Brain microvascular endothelial cell (primary cell): Measurements from ENCODE around the gene PTPRQ.

Experiments used
- DNase-seq: peaks from one replicate; pipeline ENCODE4 v3.0.0-alpha.2; 2020
- H3K27ac ChIP-seq: fragments of 250-450 bp; sonication (Bioruptor Pico); 2 replicates; pipeline ENCODE4 v1.5.1; 2020; ENCODE audit warnings: mild to moderate bottlenecking, moderate library complexity
- H3K27me3 ChIP-seq: fragments of 250-450 bp; sonication (Bioruptor Pico); replicated peaks from 2 replicates; pipeline ENCODE4 v1.5.1; 2020; ENCODE audit warnings: mild to moderate bottlenecking
- H3K36me3 ChIP-seq: fragments of 250-450 bp; sonication (Bioruptor Pico); replicated peaks from 2 replicates; pipeline ENCODE4 v1.5.1; 2020; ENCODE audit warnings: mild to moderate bottlenecking
- H3K4me3 ChIP-seq: 2 replicates; pipeline ENCODE4 v1.5.1; 2011; ENCODE audit warnings: low read depth, mild to moderate bottlenecking, control low read depth, low read length, moderate library complexity
- in situ Hi-C: cut with HindIII; loops from 2 replicates; pipeline ENCODE4 v1.10.0; 2017; ENCODE audit warnings: low sequenced_read_pairs, low pct_ligation_motif_present
- TF ChIP-seq, protein P1 (sequence below): IDR thresholded peaks from 2 replicates; pipeline ENCODE4 v1.5.1; 2011; ENCODE audit warnings: low read depth, mild to moderate bottlenecking, moderate library complexity, low read length, control low read depth, inconsistent platforms; ENCODE audit errors: missing control alignments

PTPRQ gene

DNA sequence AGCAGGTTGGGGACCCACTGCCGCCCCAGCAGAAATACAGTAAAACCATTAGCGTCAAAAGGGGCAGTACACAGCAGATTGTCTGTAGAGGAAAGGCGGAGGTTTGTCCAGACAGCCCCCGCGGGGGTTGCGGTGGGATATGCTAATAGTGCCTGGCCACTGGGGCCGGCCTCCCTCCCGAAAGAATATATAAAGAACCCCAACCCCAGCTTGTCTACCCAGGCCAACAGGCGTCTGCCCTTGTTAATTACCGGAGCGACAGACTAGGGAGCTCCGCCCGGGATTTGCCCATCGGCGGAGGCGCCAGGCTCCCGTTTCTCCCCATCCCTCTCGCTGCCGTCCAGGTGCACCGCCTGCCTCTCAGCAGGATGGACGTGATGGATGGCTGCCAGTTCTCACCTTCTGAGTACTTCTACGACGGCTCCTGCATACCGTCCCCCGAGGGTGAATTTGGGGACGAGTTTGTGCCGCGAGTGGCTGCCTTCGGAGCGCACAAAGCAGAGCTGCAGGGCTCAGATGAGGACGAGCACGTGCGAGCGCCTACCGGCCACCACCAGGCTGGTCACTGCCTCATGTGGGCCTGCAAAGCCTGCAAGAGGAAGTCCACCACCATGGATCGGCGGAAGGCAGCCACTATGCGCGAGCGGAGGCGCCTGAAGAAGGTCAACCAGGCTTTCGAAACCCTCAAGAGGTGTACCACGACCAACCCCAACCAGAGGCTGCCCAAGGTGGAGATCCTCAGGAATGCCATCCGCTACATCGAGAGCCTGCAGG lies 272.8 kb downstream of the PTPRQ start, which contains the start of gene MYF5:
Gene MYF5 (plus strand): TSS at position 217 of the 774 bp plus-strand sequence. CDS start 152 bp downstream, at position 369.
- no peak for DNase-seq
- Histone ChIP-seq H3K36me3 (no peaks in the 10 kb centered on the region), H3K27ac (no peak within 1 kb of the TSS), H3K27me3 (no peaks in the 10 kb centered on the region), H3K4me3 (no peak within 1 kb of the TSS)
- TF ChIP-seq, protein P1, sequence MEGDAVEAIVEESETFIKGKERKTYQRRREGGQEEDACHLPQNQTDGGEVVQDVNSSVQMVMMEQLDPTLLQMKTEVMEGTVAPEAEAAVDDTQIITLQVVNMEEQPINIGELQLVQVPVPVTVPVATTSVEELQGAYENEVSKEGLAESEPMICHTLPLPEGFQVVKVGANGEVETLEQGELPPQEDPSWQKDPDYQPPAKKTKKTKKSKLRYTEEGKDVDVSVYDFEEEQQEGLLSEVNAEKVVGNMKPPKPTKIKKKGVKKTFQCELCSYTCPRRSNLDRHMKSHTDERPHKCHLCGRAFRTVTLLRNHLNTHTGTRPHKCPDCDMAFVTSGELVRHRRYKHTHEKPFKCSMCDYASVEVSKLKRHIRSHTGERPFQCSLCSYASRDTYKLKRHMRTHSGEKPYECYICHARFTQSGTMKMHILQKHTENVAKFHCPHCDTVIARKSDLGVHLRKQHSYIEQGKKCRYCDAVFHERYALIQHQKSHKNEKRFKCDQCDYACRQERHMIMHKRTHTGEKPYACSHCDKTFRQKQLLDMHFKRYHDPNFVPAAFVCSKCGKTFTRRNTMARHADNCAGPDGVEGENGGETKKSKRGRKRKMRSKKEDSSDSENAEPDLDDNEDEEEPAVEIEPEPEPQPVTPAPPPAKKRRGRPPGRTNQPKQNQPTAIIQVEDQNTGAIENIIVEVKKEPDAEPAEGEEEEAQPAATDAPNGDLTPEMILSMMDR, result no peak
- in situ Hi-C loops, result no loop called here

DNA sequence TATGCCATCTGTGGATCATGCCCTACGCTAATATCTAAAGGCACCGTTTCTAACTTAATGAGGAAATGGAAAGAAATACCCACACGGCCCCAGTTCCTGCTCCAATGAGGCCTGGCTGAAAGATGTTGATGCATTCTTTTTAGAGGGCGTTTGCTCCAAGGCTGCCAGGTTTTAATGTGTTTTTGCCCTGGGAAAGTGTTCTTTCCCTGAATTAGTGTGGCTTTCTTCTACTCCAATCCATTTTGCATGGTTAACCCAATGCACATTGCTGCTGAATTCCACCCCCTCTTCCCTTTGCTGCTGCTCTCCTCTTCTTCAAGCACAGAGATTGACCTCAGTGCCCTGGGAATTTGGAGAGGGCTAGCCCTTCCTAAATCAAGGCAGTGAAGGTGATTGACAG lies 273.8 kb downstream of the PTPRQ start:
- in situ Hi-C loops, result no loop called here
- no peaks in the 10 kb centered on the region for H3K27me3 ChIP-seq
- H3K27ac ChIP-seq, result no peak overlapping the region
- no peaks in the 10 kb centered on the region for H3K36me3 ChIP-seq
- no peak for DNase-seq
- TF ChIP-seq, protein P1, result no peak
- H3K4me3 ChIP-seq, result no peak overlapping the region

GRCh38 chr12:80720516-80720915 lies 276.5 kb downstream of the PTPRQ start:
- no peak overlapping the region for H3K27ac ChIP-seq
- no peak overlapping the region for H3K4me3 ChIP-seq
- in situ Hi-C loops, result no loop called here
- H3K27me3 ChIP-seq, result no peaks in the 10 kb centered on the region
- no peaks in the 10 kb centered on the region for H3K36me3 ChIP-seq
- DNase-seq, result no peak
- TF ChIP-seq, protein P1, result no peak

GRCh38 chr12:80721326-80721725 lies 277.3 kb downstream of the PTPRQ start:
- Histone ChIP-seq H3K27ac (no peak overlapping the region), H3K36me3 (no peaks in the 10 kb centered on the region), H3K4me3 (no peak overlapping the region), H3K27me3 (no peaks in the 10 kb centered on the region)
- no peak for DNase-seq
- TF ChIP-seq, protein P1, result no peak
- in situ Hi-C loops, result no loop called here
